Measurements from ENCODE around the gene CPXM2. TPM values are rescaled to one million over a fixed set of nuclear protein-coding genes. Genes with fewer than 3 reads are reported as not detected.

Gene CPXM2
- total RNA-seq, 1 donor = not detected

DNA sequence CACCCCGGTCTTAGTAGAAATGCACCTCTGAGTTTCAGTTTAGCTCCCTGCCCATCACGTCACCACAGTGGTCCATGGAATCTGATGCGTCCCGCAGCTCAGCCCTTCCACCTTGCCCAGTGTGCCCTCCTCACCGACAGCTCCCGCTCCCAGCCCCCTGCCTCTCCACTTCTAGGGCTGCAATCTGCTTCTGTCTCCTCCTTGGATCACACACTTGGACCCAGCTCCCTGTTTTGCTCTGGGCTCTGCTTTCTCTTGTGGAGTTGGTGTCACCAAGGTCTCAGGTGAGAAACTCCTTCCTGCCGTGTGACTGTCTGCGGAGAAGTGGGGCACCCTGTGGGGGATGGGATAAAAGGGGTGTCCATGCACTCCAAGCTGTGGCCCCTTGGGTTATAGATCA, 187.5 kb downstream of the CPXM2 start:
- no peak for DNase-seq (ENCODE audit: low read depth in 2 of 3, low spot score in 2 of 3)

DNA sequence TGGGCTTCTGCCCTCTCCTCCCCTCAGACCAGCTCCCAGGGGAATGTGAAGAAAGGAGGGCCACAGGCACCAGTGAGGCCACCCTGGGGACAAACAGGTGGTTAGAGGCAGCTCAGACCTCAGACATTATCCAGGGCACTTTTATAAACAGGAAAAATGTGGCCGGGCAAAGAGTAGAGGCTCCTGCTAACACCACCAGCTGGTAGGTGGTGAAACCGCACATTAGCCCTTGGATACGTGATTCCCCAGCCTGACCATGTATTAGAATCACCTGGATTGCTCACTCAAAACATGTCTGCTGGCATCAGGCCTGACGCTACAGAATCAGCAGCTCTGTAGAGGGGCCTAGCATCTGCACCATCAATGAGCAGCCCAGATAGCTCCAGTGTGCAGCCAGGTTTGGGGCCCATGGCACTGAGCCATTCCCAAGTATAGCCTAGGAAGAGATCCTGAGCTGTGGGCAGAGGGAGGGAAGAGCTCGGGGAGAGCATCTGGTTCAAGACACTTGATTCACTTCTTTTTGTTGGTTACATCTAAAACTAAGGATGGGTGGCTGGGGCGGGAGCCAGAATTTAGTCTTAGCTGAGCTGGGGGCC, 188.3 kb downstream of the CPXM2 start:
- no peak for DNase-seq (ENCODE audit: low read depth in 2 of 3, low spot score in 2 of 3)

Other genes with a start within 250 kb of the CPXM2 start
- under 0.01 TPM for gene GPR26, start 225.5 kb downstream of the CPXM2 start, total RNA-seq
- 1.1 TPM for gene CHST15, start 201.8 kb upstream of the CPXM2 start, total RNA-seq